GM18873 (cell line): ENCODE results near the gene ARHGAP8.
"Not testable (repeated sequence)": the region's sequence is repeated elsewhere in the genome, so short reads cannot be mapped to it uniquely, and the experiment has no call there.

ENCODE experiments used
- ATAC-seq: cut with Tn5 transposase; IDR thresholded peaks from one replicate; pipeline ENCODE4 v1.9.1; 2021; ENCODE audit warnings: mild to moderate bottlenecking, moderate library complexity, moderate number of reproducible peaks; ENCODE audit not compliant: unreplicated experiment, low FRiP score

Gene ARHGAP8

GRCh38 chr22:44847380-44847779 is 95.0 kb downstream of the ARHGAP8 start:
- ATAC-seq = no peak

DNA sequence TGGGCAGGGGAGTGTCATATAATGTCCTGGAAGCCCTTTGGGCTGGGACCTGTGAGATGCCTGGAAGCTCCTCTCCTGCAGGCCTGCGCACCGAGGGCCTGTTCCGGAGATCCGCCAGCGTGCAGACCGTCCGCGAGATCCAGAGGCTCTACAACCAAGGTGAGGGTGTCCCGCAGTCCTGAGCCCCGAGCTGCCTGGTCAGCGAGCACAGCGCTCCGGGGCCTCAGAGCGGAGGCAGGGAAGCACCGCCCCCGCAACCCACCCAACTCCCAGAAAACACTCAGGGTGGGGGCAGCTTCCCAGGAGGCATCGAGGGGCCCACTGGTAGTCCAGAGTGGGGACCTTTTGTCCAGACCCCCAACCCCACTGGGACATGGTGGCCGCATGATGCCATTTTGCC is 95.5 kb downstream of the ARHGAP8 start:
- ATAC-seq = no peak

- ATAC-seq = no peak
Measured at GRCh38 chr22:44848296-44848741, 95.9 kb downstream of the ARHGAP8 start.

- ATAC-seq = no peak
Measured at GRCh38 chr22:44848791-44849420, 96.5 kb downstream of the ARHGAP8 start.

DNA sequence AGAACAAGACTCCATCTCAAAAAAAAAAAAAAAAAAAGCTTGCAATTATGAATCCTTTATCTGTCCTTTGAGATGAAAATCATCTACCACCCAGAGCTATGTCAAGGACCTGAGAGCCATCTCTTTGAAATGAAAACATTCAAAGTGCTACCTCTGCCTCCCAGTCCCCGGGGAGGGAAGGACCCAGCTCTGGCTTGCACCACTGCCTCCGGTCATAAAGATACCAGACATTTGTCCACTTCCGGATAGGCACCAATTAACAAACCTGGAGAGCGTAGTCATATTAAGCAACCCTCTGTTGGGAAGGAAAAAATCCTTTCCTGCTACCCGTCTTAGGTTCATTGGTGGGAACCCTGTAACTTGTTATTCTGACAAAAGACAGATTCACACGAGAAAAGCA is 98.6 kb downstream of the ARHGAP8 start:
- no peak for ATAC-seq

DNA sequence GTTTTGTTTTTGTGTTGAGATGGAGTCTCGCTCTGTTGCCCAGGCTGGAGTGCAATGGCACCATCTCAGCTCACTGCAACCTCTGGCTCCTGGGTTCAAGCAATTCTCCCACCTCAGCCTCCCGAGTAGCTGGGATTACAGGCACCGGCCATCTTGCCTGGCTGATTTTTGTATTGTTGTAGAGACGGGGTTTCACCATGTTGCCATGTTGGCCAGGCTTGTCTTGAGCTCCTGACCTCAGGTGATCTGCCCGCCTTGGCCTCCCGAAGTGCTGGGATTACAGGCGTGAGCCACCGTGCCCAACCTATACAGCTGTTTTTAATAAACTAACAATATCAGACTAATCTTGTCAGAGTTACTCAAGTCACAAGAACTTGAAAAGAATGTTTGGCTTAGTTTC is 102.3 kb downstream of the ARHGAP8 start:
- not testable (repeated sequence) for ATAC-seq

GRCh38 chr22:44855855-44856254 is 103.5 kb downstream of the ARHGAP8 start:
- no peak for ATAC-seq

DNA sequence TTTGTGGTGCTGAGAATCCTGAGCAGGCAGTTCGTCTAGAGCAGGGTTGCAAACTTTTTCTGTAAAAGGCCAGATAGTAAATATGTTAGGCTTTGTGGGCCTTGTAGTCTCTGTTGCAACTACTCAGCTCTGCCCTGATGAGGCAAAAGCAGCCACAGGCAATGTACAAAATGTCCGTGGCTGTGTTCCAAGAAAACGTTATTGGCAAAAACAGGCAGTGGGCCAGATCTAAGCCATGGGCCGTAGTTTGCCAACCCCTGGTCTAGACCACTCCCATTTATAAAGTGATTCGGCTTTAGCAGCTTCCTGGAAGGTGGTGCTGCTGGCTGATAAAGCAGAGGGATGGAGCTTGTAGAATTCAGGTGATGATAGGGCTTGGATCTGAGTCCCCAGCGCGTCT is 106.4 kb downstream of the ARHGAP8 start:
- ATAC-seq = not testable (repeated sequence)

- no peak for ATAC-seq
Measured at GRCh38 chr22:44859641-44860040, 107.3 kb downstream of the ARHGAP8 start.

DNA sequence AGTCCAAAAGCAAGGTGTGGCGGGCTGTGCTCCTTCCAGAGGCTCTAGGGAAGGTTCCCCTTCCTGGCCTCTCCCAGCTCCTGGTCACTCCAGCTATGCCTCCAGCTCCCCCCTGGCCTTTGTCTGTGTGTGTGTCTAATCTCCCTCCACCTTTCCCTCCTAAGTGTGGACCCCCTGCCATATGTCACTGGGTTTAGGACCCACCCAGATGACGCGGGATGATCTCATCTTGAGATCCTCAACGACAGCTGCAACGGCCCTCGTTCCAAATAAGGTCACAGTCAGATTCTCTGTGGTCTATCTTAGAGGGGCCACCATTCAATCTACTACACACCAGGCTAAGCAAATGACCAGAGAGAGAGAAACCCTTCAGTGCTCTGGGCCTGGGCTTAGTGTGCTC is 107.9 kb downstream of the ARHGAP8 start:
- no peak for ATAC-seq

- no peak for ATAC-seq
Measured at GRCh38 chr22:44861245-44861644, 108.9 kb downstream of the ARHGAP8 start.

- ATAC-seq = no peak
Measured at GRCh38 chr22:44862281-44862680, 109.9 kb downstream of the ARHGAP8 start.

DNA sequence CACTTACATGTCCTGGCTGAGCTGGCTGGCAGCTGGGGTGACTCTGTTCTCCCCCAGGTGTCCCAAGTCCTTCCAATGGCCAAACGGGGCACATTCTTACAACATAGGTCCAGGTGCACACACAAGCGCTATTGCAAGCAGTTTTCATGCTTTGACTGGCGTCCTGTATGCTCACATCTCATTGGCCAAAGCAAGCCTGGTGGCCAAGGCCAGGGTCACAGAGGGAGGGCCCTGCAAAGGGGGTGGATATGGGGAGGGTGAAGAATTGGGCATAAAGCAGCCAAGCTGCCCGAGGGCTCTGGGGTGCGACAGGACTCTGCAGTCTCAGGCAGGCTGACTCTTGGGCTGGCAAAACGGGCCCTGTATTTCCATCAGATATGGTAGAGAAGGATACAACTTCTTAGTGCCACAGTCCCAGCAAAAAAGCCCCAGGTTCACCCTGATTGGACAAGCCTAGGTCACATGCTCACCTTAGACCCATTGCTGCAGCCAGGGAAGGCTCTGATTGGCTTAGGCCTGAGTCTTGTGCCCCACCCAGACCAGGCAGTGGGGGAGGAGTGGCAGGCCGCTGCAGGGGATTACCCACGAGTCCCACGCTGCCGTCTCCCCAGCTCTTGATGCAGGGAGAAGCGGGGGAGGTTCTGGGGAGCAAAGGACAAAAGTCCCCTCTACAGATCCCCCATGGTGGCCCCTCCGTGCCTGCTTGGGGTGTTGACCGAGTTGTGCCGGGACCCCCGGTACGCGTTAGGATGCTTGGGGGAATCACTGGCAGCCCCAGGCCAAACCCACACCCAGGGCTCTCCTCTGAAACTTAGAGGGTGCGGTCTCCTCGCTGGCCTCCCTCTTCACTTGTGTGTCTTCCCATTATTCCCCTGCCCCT is 110.8 kb downstream of the ARHGAP8 start:
- ATAC-seq = no peak

- no peak for ATAC-seq
Measured at GRCh38 chr22:44865193-44866057, 113.0 kb downstream of the ARHGAP8 start.

DNA sequence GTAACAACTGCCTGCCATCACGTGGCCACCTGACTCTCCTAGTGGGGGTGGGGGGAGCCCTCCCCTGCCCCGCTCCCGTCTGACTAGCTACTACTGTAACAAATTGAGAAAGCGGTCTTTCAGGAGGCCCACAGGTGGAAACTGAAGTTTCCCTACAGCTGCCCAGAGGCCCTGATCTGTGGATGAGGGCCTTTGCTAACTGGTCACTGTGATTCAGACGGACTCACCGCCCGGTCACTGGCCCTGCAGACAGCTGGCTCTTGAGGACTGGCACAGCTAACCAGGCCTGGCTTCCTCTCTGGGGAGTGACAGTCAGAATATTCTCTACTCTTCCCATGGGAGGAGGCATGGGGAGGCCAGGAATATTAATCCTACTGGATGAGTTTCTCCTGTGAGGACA is 116.8 kb downstream of the ARHGAP8 start:
- no peak for ATAC-seq

DNA sequence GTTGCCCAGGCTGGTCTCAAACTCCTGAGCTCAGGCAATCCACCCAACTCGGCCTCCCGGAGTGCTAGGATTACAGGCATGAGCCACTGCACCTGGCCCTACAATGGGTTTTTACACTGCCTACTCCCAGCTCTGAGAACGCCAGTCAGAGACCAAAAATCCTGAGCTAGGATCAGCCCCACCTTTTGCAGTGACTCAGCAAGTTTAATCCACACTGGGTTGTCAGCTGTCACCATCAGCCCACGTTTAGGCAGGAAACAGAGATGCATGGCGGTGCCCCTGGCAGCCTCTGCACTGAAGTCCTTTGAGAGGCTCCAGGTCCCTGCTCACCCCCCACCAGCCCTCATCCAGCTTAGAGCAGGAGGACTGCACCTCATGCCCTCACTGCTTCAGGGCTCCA is 117.6 kb downstream of the ARHGAP8 start:
- ATAC-seq = no peak

- ATAC-seq = no peak
Measured at GRCh38 chr22:44871782-44872181, 119.4 kb downstream of the ARHGAP8 start.

DNA sequence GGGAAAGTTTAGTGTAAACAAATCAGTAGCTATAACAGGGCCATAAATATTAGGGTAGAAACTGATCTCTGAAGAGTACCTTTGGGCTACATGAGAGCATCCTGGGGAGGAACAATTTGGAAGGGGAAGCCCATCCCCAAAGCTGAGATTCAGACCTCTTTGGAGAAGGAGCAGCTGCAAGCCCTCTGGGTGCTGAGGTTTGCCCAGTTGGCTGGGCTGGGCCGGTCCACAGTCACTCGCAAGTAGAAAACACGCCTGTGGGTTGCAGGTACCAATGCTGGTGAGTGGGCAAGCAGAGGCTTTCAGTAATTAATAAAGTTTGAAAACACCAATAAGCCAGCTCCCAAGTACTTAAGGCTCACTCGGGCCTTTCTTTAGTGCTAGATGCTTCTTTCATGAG is 124.5 kb downstream of the ARHGAP8 start:
- ATAC-seq = no peak

DNA sequence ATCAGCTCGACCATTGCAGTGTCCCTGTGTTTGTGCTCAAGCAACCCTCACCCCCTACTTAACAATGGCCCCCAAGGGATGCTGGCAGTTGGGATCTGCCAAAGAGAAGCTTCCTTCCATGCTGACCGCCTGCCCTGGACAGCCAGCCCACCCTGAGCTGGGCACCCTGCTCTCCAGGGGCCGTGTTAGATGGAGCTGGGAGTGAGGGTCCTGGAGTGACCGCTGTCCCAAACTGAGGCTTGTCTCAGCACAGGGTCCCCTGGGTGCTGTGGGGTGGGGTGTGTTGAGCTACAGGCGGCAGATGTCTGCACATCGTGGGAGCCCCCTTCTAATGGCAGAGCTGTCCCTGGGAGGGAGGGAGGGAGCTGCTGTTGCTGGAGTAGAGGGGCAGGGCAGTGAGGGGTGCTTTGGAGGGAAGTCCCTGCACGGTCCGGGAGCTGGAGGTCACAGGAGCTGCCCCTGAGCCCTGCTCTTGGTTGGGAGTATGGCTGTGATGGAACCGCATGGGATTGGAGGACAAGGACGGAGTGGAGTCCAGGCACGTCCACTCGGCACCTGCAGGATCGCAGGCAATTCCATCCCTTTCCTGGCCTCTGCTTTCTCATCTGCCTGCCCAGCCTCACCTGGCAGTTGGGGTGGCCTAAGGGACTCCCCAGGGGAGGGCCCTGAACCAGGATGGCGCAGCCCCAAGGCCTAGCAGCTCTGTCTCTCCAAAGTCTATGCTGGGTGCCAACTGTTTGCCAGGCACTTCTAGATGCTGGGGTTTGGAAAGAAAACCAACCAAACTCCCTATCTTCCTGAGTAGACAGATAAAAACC is 126.3 kb downstream of the ARHGAP8 start:
- ATAC-seq = no peak

- ATAC-seq = no peak
Measured at GRCh38 chr22:44879301-44879680, 126.9 kb downstream of the ARHGAP8 start.
